HG03565 (cell line): ENCODE measurements around the gene H19.

Source experiments
- ATAC-seq: cut with Tn5 transposase; IDR thresholded peaks from one replicate; pipeline ENCODE4 v1.9.1; 2021; ENCODE audit warnings: mild to moderate bottlenecking, moderate library complexity; ENCODE audit not compliant: unreplicated experiment

The H19 gene

DNA sequence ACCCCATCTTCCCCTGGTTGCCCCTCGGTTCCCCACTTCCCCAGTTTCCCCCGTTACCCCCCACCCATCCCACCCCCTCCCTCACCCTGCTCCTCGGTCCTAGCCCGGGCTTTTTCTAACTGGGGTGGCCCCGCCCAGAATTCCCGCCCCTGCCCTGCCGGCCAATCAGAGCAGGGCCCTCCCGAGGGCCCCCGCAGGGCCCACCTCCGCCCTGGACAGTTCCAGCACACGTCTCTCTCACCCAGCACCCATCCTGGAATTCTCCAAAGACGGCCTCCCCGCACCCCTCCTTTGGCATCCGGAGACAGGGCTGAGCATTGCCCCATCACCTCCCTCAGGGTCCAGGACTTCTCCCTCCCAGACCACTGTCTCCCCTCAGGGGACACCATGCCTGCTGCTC is at the start of gene H19:
Gene H19, minus strand, starts transcription at position 88 of the 400 bp plus-strand sequence.
- no peak for ATAC-seq

DNA sequence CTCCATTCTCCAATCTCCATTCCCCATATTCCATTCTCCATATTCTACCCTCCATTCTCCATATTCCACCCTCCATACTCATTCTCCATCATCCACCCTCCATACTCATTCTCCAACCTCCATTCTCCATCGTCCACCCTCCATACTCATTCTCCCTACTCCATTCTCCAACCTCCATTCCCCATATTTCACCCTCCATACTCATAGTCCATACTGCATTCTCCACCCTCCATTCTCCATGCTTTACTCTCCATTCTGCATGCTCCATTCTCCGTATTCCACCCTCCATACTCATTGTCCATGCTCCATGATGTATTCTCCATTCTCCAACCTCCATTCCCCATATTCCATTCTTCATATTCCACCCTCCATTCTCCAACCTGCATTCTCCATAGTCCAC is 44.3 kb upstream of the H19 start:
- ATAC-seq = no peak

DNA sequence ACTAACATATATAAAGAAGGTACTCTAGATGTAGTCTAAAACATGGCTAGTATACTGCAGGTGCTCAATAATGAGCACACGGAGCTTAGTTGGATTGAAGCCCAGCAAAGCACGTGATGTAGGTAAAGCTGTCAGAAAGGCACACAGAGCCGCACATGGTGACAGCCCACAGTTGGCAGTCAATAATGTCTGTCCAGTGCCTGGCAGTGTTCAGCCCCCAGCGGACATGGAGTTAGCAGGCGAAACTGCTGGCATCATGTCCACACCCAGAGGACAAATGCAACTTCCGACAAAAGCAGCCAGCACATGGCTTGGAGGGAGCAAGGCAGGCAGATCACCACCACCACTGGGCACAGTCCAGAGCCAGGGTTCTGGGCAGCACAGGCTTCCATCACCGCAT is 43.5 kb upstream of the H19 start:
- no peak for ATAC-seq

DNA sequence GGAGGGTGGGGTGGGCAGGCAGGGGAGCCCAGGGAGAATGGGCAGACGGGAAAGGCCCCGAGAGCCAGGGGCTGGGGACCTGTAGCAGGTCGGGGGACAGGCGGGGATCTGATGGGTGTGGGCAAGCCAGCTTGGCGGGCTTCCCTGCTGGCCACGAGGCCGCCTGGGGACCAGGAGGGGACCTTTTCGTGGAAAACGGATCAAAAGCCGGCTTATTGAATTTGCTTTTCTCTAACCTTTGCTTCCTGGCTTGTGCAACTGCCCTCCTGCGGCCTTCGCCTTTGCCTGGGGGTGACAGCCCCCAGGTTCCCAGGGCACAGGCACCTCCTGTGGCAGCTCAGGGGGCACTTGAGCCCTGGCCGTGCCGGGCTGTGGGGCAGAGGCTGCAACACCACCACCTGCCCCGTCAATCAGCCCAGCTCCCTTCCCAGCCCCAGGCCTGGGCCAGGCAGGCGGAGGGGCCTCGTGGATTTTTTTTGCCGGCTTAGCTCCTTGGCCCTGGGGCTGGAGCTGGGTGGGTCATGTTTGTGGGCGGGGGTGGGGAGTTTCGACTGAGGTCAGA is 41.6 kb upstream of the H19 start:
- no peak for ATAC-seq

DNA sequence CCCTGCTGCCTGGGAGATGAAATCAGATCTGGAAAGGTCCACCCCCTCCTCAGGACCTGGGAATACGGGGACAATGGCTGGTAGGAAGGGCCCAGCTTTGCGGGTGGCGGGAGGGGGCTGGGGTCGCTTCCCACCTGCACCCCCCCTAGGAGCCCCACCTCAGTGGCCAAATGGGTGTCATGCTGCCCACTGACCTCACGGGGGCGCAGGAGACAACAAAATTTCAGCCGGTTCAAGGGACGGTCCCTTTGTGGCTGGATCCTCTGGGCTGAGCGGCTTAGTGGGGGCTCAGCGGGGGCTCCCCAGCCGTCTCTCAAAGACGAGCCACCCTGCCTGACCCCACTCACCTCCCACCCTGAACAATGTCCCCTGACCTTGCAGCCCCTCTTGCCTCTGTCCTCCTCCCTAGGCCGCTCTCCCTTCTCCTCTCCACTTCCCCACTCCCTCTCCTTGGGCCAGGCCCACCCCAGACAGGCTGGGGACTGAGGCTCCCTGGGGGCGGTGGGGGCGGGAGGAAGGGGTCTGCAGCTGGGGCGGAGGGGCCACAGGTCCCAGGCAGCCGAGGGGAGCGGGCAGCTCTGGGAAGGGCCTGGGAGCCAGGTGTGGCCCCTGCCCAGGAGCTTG is 39.3 kb upstream of the H19 start:
- ATAC-seq = no peak

DNA sequence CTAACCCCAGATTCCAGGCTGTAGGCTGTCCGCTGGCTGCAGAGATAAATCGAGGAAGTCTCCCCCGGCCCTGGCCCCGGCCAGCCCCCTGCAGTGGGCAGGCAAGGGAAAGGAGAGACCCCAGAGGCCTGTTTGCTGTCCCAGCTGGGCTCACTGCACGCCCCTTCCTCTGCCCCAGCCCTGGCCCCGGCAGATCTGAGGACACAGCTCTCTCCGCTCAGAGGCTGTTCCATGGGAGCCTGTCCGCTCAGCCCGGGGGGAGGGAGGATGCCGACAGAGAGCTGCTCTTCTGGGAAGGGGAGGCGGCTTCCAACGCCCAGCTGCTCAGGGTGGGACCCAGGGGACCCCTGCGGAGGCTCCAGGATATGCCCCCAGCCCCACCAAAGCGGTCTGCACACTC is 37.7 kb upstream of the H19 start:
- ATAC-seq = no peak

DNA sequence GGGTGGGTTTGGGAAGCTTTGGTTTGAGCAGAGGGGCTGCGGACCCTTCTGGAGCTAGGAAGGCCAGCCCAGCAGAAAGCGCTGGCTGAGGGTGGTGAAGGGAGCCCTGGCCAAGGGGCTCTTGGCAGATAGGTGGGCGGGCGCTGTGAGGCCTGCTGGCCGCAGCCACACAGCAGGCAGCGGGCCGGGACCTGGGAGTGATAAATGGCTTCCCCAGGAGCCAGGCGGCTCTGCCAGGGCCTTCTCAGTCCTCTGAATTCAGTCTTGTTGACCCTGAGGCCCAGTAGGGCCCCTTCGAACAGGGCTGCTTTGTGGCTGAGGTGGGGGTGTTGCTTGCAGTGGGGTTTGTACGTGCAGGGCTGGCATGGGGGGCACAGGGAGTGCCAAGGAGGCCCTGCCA is 33.4 kb upstream of the H19 start:
- ATAC-seq = no peak

DNA sequence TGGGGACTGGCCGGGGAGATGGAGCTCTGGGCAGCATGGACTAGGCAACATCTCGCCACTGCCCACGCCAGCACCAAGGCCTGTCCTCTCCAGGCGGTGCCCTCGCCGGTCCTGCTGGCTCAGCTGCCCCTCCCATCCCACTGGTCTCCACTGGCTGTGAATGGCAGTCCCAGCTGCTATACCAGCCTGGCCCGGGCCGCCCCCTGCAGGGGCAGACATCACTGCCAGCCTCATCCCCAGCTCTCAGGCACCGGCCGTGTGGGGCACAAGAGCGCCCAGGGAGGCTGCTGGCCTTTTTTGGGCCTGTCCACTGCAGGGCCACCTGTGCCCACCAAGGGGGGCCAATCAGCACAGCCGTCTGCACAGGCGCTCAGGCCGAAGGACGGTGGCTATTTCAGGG is 30.1 kb upstream of the H19 start:
- no peak for ATAC-seq

DNA sequence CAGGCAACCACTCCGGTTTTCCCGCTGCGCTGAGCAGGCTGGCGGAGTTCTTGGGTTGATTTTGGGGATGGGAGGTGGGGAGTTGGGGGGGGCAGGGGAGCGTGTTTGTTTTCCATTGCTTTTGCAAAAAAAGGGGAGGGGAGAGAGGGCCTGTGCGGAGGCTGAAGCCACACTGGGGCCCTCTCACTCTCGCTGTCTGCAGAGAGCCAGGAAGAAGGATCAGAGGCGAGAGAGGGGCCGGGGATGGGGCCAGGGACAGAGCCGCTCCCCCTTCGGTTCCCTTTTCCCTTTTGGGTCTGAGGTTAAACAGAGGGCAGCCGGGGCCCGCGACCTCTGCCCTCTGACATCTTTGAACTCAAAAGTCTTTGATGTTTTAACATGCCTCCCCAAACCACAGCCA is 17.4 kb upstream of the H19 start:
- no peak for ATAC-seq

DNA sequence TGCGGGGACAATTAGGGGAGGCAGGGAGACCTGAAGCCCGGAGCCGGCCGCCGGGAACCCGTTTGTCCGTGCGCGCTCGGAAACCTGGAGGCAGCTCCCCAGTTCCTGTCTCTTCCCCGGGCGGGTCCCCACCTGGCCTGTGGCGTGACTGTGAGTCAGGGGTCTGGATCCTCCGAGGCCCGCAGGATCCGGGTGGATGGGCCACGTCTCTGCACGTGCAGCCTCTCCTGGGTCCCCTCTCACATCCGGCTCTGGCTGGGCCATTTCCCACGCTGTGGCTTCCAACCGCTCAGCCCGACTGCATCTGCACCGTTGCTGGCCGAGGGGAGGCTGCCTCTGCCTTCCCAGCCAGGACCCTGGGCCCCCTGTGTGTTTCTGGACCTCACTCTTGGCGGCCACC is 14.8 kb upstream of the H19 start:
- ATAC-seq = no peak

DNA sequence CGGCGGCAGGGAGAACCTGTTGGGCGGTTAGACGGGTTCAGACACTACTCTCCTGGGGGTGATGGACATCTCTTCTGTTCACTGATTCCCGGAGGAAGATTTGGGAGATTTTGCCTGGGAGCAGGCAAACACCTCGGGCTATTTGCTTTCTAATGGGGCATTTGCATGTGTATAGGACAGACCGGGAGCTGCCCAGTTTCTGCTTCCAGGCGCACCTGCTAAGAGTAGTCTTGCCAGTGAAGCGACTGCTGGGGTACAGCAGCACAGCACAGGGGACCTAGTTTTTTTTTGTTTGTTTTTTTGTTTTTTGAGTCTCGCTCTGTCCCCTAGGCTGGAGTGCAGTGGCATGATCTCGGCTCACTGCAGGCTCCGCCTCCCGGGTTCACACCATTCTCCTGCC is 6.8 kb upstream of the H19 start:
- ATAC-seq = no peak

DNA sequence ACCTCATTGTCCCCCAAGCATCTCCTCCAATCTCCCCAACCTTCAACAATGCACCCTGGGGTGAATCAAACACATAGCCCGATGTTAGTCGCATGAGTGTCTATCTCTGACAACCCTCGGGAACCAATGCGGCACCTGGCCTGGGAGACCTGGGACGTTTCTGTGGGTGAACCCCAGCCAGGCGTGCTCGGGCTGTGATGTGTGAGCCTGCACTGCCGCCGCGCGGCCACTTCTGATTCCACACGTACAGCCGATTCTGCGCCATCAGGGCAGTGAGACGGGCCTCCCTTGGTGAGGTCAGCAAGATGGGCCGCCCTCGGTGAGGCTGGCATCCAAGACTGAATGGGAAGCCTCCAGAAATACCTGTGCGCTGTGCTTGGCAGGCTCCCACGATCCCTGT is 5.2 kb upstream of the H19 start:
- no peak for ATAC-seq

DNA sequence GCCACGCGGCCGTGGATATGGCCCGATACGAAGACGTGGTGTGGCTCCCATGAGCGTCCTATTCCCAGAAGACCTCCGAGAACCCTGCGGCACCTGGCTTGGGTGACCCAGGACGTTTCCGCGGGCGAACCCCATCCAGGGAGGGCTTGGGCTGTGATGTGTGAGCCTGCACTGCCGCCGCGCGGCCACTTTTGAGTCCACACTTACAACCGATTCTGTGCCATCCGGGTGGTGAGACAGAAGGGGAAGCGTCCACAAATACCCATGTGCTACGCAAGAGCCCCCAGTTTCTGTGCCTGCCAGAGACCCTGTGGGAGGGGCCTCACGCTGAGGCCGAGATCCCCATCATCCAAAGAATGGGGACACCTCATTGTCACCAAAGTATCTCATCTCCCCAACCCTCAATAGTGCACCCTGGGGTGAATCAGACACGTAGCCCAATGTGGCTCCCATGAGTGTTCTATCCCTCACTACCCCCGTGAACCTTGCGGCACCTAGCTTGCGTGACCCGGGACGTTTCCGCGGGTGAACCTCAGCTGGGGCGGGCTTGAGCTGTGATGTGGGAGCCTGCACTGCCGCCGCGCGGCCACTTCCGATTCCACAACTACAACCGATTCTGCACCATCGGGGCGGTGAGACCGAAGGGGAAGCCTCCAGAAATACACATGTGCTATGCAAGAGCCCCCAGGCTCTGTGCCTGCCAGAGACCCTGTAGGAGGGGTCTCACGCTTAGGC is 4.6 kb upstream of the H19 start:
- ATAC-seq = no peak

DNA sequence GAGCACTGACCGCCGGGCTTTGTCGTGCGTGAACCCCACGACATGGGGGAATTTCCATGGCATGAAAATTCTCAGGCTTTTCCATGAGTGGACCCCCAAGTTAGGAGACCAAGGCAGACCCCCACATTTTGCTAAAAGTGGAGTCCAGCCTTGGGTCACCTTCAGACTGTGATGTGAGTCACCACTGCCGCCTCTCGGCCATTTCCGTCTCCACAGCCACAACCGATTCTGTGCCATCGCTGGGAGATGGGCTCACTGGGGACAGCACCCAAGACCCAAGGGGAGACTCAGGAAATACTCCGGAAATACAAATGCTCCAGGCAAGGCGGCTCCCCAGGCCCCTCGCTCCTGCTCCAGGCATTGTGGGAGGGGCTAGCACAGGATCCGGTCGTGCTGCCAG is 1.2 kb upstream of the H19 start:
- no peak for ATAC-seq

DNA sequence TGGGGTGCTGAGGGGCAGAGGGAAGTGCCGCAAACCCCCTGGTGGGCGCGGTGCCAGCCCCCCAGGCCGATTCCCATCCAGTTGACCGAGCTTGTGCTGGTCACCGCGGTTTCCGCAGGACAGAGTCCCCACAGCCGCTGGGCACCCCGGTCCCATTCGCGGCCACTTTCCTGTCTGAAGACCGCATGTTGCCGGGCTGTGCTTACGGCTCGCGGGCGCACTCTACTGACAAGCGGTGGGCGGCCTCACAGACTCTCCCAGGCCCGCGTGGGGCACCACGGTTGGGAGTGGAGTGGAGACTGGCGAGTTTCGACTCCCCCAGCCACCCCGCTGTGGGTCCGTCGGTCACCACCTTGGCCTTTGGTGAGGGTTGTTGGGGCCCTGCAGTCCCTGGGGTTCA is 648 bp upstream of the H19 start:
- no peak for ATAC-seq

DNA sequence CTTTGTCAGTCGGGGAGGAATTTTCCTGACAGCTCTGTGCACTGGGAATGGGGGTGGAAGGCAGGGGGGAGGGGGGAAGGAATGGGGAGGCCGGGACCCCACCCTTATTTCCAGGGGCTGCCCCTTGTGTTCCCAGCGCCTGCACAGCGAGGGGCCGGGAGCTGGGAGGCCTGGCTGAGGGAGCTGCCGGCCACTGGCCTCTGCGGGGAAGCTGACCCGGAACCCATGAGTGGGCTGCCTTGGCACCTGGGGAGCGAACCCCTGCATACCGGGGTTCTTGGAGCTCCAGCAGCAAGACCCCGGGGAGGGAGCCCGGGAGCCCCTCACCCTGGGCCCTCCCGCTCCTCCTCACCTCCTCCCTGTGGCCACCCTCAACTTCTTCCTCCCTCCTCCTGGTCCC is 3.5 kb downstream of the H19 start:
- ATAC-seq = no peak

DNA sequence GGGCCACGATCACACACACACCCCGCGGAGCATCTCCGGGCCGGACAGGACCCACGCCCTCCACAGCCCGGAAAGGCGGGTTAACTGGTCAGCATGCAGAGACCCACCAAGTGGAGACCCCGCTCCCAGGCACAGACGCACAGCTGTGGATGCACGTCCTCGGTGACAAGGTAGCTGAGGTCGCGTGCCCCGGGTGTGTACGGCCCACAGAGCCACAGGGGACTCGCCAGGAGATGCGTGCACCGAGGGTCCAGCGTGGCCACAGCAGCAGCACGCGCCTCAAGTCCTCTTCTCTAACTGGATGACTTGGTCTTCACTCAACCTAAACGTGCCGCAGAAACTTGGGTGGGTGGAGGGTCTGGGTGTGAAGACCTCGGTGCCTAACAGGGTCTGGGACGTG is 5.5 kb downstream of the H19 start:
- ATAC-seq = no peak

DNA sequence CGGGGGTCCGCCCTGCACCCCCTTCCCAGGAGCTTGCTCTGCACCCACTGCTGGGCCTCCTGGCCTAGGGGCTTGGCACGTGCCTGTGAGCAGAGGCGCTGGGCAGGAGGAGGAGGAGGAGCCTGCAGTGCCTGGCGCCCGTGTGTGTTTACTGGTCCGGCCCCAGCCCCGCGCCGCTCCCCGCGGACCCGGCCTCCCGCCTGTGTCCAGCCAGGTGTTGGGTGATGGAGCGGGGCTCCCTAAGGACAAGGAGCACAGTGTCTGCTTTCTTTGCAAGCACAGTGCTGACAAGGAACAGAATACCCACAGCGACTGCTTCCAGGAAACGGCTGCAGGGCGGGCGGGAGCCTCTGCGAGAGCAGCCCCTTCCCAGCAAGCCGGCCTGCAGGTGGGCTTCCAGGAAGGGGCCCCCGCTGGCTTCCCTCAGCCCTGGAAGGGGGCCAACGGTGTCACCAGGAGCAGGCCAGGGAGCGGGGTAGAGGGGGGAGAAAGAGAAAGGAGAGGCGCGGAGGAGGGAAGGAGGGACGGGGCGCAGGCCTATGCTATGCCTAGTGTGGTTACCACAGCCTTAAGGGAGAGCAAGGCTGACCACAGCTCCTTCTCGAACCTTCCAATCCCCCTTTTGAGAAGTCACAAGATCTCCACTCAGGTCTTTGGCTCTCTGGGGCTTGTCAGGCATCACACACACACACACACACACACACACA is 6.6 kb downstream of the H19 start:
- no peak for ATAC-seq

DNA sequence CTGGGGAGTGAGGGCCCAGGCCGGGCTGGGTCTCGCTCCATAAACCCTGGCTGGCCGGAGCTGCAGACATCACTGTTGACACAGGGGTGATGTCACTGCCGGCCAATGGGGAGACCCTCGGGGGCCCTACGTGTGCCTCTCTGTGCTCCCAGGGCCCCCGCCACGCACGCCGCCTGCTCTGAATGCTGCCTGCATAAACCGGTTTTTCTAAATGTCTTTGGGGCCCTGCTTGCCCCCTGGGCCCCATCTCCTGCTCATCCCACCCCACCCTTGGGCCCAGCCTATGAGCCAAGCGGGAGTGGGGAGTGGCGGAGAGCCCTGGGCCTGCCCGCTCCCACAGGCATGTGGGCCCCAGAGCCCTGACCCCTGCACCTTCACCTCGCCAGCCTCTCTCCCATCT is 7.7 kb downstream of the H19 start:
- no peak for ATAC-seq

DNA sequence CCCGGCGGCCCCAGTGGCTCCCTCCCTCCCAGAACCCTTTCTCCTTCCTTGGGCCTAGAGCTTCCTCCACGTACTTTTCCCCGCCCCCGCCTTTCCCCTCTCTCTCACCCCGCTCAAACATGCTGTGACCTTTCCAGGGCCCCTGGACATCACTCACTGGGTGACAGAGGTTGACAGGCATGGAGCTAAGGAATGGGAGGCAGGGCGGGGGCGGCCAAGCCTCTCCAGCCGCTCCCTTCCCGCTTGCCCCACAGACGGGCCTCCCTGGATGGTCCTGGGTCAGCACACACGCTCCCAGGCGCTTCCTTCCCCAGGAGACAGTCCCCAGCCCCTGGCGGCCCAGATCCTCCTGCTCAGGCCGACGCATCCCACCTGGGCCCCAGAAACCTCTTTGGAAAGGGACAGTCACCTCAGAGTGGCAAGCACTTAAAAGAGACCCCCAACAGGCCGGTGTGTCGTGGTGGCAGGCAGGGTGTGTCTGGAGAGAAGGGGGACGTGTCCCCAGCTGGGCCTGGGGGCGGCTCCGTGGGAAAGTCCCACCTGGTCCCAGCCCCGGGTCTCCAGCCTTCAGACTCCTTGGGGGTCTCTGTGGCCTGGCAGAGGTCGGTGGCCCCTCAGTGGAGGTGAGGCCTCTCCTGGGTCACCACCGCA is 8.8 kb downstream of the H19 start:
- no peak for ATAC-seq

DNA sequence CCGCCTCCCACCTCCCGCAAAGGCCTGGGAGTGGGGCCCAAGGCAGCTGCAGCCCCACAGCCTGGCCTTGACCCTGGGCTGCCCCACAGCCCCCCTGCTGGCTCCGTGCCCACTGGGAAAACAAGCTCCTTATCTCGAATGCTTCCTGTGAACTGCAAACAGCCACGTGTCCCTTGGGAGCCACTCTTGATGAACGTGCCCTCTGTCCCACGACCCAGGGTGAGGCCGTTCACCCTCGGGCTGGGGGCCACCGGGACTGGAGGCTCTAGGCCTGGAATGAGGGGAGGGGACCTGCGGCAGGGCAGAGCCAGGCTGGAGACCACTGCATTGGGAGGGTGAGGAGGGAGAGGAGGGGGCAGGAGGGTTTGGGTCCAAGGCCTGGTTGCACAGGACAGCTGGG is 9.5 kb downstream of the H19 start:
- ATAC-seq = no peak

DNA sequence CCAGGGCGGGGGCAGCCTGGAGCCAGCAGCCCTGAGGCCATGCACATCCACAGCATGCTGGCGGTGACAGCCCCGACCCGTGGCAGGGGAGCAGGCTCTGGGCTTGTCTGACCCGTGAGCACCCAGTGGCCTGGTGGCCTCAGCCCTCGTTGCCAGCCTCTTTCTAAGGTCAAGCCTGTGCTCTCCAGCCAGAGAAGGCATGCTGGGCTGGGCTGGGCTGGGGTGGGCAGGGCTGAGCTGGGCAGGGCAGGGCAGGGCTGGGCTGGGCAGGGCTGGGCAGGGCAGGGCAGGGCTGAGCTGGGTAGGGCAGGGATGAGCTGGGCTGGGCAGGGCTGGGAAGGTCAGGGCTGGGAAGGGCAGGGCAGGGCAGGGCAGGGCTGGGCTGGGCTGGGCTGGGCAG is 10.6 kb downstream of the H19 start:
- ATAC-seq = no peak
